Nephron (organoid): ENCODE data around the gene TNFRSF1B.

Experiments used
- H3K27ac Mint-ChIP-seq, 3 experiments: 2 replicates each; pipeline ENCODE4 v1.8.0; 2020; ENCODE audit warnings: mixed read lengths in 3 of 3, mild to moderate bottlenecking in 2 of 3, moderate library complexity in 1 of 3
- H3K27me3 Mint-ChIP-seq: 2 replicates; pipeline ENCODE4 v1.8.0; 2021; ENCODE audit warnings: low read depth, mild to moderate bottlenecking, moderate library complexity, mixed read lengths
- H3K36me3 Mint-ChIP-seq: 2 replicates; pipeline ENCODE4 v1.8.0; 2020; ENCODE audit warnings: low read depth, mixed read lengths
- H3K4me1 Mint-ChIP-seq: 2 replicates; pipeline ENCODE4 v1.8.0; 2020; ENCODE audit warnings: mixed read lengths
- H3K4me3 Mint-ChIP-seq, 3 experiments: 2 replicates each; pipeline ENCODE4 v1.8.0; 2020; ENCODE audit warnings: mild to moderate bottlenecking in 3 of 3, mixed read lengths in 3 of 3, moderate library complexity in 2 of 3
- H3K9me3 Mint-ChIP-seq: 2 replicates; pipeline ENCODE4 v1.8.0; 2020; ENCODE audit warnings: mixed read lengths
- TF ChIP-seq, protein P1 (sequence below), 3 experiments: fragments of 200-600 bp; sonication (generic); IDR thresholded peaks; one replicate each; pipeline ENCODE4 v1.5.0; 2021; ENCODE audit warnings: antibody characterized with exemption in 3 of 3; ENCODE audit not compliant: unreplicated experiment in 3 of 3

Gene TNFRSF1B

DNA sequence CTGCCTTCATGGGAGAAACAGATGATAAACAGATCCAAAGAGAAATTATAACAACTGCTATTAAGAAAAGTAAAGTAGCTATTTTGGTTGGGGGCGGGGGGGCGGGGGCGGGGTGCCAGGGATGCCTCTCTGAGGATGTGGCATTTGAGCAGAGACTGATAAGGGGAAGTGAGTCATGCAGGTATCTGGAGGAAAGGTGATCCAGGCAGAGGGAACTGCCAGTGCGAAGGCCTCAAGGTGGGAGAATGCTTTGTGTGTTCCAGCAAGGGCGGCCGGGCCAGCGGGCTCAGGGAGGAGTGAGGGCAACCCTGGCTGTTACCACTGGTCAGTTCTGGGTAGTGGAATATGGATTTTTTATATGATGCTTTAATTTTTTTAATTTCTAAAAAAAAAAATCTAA, 7.0 kb upstream of the TNFRSF1B start:
- Mint-ChIP-seq H3K27ac (no peak overlapping the region), H3K4me1 (peaks cover 32% of the 10 kb centered on the region), H3K36me3 (no peaks in the 10 kb centered on the region)

DNA sequence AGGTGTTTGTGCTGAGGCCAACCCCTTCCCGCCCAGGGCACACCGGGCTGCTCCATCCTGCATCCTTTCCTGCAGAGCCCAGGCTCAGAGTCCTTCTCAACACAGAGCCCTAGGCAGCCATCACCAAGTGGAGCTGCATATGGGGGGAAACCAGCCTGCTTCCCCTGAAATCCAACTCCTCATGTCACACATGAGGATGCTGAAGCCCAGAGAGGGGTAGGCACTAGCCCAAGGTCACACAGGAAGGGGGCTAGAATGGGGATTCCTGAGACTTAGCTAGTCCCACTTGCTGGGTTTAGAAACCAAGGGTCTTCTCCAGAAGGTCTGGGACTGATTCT, 5.5 kb upstream of the TNFRSF1B start:
- H3K4me1 Mint-ChIP-seq: peaks cover 32% of the 10 kb centered on the region
- H3K27me3 Mint-ChIP-seq: peaks cover 32% of the 10 kb centered on the region
- no peaks in the 10 kb centered on the region for H3K9me3 Mint-ChIP-seq
- H3K36me3 Mint-ChIP-seq: no peaks in the 10 kb centered on the region
- no peak overlapping the region for H3K4me3 Mint-ChIP-seq
- H3K27ac Mint-ChIP-seq: peak overlapping the region in 1 of 3 experiments; percentile 38
- TF ChIP-seq, protein P1, sequence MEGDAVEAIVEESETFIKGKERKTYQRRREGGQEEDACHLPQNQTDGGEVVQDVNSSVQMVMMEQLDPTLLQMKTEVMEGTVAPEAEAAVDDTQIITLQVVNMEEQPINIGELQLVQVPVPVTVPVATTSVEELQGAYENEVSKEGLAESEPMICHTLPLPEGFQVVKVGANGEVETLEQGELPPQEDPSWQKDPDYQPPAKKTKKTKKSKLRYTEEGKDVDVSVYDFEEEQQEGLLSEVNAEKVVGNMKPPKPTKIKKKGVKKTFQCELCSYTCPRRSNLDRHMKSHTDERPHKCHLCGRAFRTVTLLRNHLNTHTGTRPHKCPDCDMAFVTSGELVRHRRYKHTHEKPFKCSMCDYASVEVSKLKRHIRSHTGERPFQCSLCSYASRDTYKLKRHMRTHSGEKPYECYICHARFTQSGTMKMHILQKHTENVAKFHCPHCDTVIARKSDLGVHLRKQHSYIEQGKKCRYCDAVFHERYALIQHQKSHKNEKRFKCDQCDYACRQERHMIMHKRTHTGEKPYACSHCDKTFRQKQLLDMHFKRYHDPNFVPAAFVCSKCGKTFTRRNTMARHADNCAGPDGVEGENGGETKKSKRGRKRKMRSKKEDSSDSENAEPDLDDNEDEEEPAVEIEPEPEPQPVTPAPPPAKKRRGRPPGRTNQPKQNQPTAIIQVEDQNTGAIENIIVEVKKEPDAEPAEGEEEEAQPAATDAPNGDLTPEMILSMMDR (IDR thresholded peaks at IDR 0.05; ENCODE audit: unreplicated experiment in 3 of 3): no peak

More for the DNA sequence above, 7.0 kb upstream of the TNFRSF1B start:
- peaks cover 23% of the 10 kb centered on the region for H3K27me3 Mint-ChIP-seq
- H3K4me3 Mint-ChIP-seq: no peak overlapping the region
- H3K9me3 Mint-ChIP-seq: no peaks in the 10 kb centered on the region
- TF ChIP-seq, protein P1 (IDR thresholded peaks at IDR 0.05; ENCODE audit: unreplicated experiment in 3 of 3): no peak

DNA sequence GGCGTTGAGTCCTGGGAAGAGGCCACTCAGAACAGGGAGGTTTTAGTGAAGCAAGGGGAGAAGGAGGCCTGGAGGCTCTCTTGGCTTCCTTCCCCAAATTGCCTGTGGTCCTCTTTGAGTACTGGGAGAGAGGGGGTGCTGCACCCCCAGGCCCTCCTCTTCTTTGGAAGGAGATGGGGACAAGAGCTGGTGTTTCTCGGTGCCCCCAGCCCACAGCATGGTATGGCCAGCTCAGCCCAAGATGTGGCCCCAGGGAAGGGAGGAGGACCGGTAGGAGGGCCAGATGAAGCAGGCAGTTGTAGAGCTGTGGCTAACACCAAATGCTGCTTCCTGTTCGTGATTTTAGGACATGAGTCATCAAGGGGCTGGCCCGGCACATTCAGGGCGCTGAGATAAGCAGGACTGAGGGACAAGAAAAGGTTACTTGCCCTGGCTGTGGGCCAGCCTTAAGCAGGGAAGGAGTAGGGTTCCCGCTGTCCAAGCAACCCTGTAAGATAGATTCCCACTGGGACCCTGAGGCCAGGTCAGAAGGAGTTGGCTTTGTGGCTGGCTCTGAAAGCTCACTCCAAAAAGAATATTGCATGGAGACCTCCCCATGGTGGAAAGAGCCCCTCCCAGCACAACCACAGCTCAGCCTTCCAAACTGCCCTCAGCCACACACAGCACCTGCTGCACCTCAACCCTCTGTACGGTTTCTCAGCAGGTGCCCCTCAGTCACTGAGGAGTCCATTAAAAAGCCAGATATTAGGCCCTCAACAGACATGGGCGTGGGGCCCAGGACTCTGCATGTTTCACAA, 4.9 kb upstream of the TNFRSF1B start:
- Mint-ChIP-seq H3K4me1 (peaks cover 32% of the 10 kb centered on the region), H3K4me3 (no peak overlapping the region), H3K9me3 (no peaks in the 10 kb centered on the region), H3K27ac (peak overlapping the region in 1 of 3 experiments; percentile 38), H3K27me3 (peaks cover 35% of the 10 kb centered on the region), H3K36me3 (no peaks in the 10 kb centered on the region)
- TF ChIP-seq, protein P1 (IDR thresholded peaks at IDR 0.05; ENCODE audit: unreplicated experiment in 3 of 3): no peak

DNA sequence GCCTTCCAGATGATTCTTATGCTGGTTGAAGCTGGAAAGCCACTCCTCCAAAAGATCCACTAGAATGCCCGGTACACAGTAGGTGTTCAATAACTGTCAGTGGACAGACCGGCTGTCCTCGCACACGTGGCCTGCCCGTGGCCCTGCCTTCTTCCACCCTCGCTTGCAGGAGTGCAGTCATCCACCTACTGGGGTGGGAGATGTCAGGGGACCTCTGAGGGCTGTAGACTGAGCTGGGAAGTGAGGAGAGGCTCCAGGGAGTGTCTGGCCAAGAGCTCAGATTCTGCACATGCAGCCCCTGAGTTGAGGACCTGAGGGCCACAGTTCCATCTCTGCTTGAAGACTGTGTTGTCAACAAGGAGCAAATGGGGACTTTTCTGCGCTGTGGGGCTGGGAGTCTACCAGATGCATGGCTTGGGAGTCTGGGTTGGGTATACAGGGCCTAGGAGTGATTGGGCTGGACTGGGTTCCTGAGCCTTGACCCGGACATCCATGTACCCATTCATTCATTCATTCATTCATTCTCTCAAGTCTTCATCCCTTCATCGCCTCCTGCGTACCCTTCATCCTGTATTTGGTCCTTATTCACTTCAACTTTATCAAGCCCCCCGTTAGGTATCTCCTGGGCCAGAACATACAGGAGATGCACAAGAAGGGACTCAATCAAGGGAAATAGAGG, 4.2 kb upstream of the TNFRSF1B start:
- H3K9me3 Mint-ChIP-seq: no peaks in the 10 kb centered on the region
- H3K4me3 Mint-ChIP-seq: no peak overlapping the region
- H3K27ac Mint-ChIP-seq: peak overlapping the region in 1 of 3 experiments; percentile 38
- TF ChIP-seq, protein P1 (IDR thresholded peaks at IDR 0.05; ENCODE audit: unreplicated experiment in 3 of 3): no peak
- H3K4me1 Mint-ChIP-seq: peaks cover 28% of the 10 kb centered on the region
- peaks cover 36% of the 10 kb centered on the region for H3K27me3 Mint-ChIP-seq
- H3K36me3 Mint-ChIP-seq: no peaks in the 10 kb centered on the region

DNA sequence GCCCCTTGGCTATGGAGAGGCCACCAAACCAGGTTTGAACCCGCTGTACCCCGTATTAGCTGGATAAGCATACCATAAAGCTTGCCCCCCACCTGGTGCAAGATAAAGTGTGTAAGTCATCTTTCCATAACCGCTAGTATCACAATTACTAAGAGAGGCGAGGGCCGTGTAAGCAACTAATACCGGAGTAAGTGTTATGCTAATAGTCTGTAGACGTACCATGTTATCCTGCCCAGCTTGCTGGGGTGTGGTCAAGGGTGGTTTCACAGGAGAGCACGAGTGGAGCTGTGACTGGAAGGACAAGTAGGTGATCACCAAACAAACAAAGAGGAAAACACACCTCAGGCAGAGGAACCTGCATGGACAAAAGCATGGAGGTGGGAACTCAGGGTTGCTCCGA, 3.6 kb upstream of the TNFRSF1B start:
- Mint-ChIP-seq H3K36me3 (no peaks in the 10 kb centered on the region), H3K4me3 (no peak overlapping the region), H3K27ac (no peak overlapping the region), H3K27me3 (peaks cover 40% of the 10 kb centered on the region), H3K4me1 (peaks cover 29% of the 10 kb centered on the region), H3K9me3 (no peaks in the 10 kb centered on the region)
- TF ChIP-seq, protein P1 (IDR thresholded peaks at IDR 0.05; ENCODE audit: unreplicated experiment in 3 of 3): no peak
